Fibroblast of the aortic adventitia (primary cell): ENCODE results near the gene NT5C1B. TPM values are rescaled to one million over a fixed set of nuclear protein-coding genes. Genes with fewer than 3 reads are reported as not detected.

Experiments
- small RNA-seq: library from RNA; depleted of rRNA; stranded (forward); fragments of <200 nt; gene quantifications from one replicate; pipeline ENCODE3, GENCODE V24; 2012
- total RNA-seq: library from RNA; depleted of rRNA; stranded (reverse); fragments of >200 nt; gene quantifications from 2 replicates; pipeline ENCODE4 v1.2.3, GENCODE V29; 2012; ENCODE audit warnings: low replicate concordance

The NT5C1B gene
- total RNA-seq, 1 donor, result not detected

Small RNA genes within 50 kb of the gene (small RNA-seq; reads per million reads assigned to genes)
- gene RNU6-1215P, result not detected

Other genes with a start within 250 kb of the NT5C1B start
- gene RDH14, start 28.9 kb downstream of the NT5C1B start, total RNA-seq, result 34.5 and 40.5 TPM in 2 replicates